ENCODE measurements around the gene TEKTIP1.
A peak's percentile ranks its signal among the peaks of the same experiment; 100 is the strongest.
"Not testable (repeated sequence)": the region's sequence is repeated elsewhere in the genome, so short reads cannot be mapped to it uniquely, and the experiment has no call there.

Gene TEKTIP1

DNA sequence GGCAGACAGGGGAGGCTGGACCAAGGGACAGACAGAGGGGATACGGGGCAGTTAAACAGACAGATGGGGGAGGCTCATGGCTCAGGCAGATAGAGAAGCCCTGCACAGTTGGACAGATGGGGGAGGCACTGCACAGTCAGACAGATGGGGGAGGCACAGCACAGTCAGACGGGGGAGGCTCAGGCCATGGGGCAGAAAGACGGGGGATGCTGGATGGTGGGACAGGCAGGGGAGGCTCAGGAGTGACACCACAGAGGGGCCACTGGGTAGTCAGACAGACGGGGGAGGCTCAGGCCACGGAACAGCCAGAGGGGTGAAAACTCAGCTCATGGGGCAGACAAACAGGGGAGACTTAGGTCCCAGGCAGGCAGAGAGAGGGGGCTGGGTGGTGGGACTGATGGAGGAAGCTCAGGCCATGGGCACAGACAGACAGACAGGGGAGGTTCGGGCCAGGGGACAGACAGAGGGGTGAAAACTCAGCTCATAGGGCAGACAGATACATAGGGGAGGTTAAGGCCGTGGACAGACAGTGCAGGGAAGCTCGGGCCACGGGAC, 17.5 kb downstream of the TEKTIP1 start:
- no peak for DNase-seq (ENCODE audit: low read depth in 3 of 3, low spot score in 1 of 3)

DNA sequence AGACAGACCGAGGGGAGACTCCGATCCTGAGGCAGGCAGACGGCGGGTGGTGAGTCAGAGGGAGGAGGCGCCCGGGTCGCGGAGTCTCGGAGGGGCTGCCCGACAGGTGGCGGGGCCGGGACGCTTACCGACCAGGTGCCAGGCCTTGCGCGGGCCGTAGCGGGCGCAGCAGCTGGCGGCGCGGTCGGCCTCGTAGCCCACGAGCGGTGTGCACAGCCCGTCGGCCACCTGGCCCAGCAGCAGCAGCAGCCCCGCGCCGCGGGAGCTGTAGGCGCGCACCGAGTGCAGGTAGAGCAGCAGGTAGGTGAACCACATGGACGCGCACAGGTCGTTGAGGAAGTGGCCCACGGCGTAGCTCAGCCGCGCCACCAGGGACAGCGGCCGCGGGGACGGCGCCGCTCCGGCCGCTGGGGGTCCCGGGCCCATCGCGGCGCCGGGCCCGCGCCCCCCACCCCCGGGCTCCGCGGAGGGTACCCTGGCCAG, 18.0 kb downstream of the TEKTIP1 start:
- DNase-seq (ENCODE audit: low read depth in 3 of 3, low spot score in 1 of 3) = peak; percentile 32 to 63 (median 35)

DNA sequence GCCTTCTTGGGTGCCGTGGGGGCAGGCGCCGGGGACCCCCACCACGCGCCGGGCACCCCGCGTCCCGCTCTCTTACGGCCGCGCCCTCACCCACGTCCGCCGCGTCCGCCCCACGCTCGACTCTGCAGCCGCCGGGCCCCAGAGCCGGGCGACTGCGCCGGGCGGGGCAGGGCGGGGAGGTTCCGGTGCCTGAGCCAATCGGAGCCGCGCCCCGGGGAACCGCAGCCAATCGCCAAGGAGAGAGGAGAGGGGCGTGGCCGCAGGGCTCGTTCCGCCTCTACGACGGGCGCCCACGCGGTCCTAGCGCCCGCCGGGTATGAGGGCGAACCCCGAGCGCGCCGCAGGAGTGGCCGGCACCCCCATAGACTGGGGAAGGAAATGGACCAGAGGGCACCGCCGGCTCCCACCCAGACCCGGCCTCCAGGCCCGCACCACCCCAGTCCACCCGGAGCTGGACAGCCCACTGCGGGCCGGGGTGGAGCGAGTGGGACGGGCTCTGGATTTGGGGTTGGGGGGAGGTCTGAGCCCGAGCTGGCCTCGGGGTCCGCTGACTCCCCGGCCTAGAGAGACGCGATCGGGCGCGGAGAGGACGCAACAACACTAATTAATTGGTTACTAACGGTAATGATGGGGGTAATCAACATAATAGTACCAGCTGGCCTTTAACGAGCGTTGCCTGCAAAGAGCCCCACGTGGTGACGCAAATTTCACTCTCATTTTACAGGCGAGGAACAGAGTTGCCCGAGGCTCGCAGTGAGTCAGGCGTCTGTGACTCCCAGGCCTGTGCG, 18.7 kb downstream of the TEKTIP1 start, which contains the start of gene MFSD12:
Gene MFSD12 (minus strand): TSS at position 126 of the 788 bp plus-strand sequence. CDS start 183 bp downstream, outside the sequence.
- DNase-seq (ENCODE audit: low read depth in 3 of 3, low spot score in 1 of 3) = peak; percentile 83 to 94 (median 85)

DNA sequence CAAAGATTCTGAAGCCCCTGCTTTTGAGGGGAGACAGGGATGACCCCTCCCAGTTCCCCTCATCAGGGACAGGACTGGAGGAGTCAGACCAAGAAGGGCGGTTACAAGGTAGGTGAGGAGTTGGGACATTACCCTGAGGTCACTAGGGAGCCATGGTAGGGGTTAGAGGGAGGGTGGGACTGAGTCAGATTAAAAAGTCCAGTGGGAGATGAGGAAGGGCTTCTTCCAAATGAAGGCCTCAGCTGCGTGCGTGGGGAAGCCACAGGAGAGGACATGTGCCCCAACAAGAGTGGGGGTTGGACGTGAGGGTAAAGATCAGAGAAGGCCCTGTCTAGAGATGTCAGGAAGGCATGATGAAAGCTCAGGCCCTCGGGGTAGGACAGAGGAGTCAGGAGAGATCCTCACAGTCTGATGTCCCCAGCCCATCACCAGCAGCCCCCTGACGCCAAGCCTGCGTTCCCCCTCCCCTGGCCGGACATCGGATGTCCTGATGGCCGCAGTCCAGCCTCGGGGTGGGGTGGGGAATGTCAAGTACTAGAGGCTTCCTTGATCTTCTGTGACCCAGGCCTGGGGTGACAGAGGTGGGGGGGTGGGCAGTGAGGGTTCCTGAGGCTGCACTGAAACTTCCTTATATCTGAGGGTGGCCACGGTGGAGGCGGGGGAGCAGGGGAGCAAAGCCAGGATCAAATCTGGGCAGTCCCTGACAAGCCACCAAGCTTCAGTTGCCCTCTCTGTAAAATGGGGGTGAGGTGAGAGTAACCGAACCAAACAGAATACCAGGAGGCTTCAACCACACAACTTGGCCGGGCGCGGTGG, 24.9 kb downstream of the TEKTIP1 start:
- no peak for DNase-seq (ENCODE audit: low read depth in 3 of 3, low spot score in 1 of 3)

DNA sequence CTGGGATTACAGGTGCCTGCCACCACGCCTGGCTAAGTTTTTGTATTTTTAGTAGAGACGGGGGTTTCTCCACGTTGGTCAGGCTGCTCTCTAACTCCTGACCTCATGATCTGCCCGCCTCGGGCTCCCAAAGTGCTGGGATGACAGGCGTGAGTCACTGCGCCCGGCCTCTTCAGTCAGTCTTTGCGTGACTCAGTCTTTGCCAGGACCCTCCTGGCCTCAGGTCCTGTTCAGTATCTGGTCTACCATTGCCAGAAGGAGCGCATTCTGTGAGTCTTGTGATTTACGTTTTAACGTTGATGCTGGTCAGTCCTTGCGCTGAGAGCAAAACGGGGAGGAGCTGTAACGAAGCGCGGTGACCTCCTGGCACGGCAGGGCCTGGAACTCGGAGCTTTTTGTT, 26.2 kb downstream of the TEKTIP1 start:
- no peak for DNase-seq (ENCODE audit: low read depth in 3 of 3, low spot score in 1 of 3)

DNA sequence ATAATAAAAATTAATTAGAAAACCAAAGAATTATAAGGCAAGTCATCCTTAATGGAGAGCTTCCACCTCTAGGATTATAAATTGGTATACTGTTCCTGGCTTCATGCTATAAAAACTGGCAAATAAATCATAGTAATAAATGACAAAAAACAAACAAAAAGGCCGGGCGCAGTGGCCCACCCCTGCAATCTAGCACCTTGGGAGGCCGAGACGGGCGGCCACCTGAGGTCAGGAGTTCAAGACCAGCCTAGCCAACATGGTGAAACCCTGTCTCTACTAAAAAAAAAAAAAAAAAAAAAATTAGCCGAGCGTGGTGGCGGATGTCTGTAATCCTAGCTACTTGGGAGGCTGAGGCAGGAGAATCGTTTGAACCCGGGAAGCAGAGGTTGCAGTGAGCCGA, 31.1 kb downstream of the TEKTIP1 start:
- DNase-seq (ENCODE audit: low read depth in 3 of 3, low spot score in 1 of 3) = not testable (repeated sequence)

DNA sequence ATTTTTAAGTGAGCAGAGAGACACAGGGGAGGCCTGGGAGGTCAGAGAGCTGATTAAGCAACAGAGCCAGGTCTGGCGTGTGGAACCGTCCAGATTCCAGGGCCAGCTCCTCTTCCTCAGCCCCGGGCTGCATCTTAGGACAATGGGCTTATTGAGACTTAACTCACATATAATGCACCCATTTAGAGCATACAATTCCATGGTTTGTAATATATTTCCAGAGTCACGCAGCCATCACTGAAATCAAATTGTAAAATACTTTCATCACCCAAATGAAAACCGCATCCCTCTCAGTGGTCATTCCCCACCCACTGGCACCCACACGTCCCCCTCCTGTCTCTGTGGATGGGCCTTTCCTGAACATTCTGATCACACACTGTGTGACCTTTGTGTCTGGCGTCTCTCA, 31.6 kb downstream of the TEKTIP1 start:
- DNase-seq (ENCODE audit: low read depth in 3 of 3, low spot score in 1 of 3) = no peak

DNA sequence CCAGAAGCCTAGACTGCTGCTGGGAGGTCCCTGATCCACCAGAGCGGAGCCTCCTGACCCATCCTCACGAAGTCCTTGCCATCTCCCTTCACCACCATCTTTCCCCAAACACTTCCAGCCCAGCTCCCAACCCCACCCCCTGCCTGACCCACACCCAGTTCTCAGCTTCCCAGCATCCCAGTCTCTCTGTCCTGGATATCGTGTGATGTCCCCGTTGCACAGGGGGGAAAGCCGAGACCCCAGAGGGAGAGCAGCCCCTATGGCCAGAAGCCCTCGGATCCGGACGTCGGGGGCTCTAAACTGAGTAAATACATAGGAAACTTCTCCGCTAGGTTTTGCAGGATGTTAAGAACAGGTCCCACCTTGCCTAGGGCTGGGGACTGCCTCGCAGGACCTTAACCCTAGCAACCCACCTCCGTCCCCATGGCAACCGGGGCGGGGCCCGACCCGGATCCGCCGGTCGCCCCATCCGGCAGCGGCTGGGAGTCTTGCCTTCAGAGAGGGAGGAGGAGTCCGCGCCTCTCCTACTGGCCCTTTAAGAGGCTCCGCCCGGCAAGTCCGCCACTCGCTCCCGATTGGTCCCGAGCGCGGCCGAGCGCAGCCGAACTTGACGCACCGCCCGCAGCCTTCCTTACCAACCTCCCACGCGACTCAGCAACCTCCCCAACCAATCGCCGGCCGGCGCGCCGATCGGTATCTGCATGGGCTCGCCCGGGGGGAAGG, 33.3 kb downstream of the TEKTIP1 start:
- peak; percentile 97 to 98 (median 98) for DNase-seq (ENCODE audit: low read depth in 3 of 3, low spot score in 1 of 3)

DNA sequence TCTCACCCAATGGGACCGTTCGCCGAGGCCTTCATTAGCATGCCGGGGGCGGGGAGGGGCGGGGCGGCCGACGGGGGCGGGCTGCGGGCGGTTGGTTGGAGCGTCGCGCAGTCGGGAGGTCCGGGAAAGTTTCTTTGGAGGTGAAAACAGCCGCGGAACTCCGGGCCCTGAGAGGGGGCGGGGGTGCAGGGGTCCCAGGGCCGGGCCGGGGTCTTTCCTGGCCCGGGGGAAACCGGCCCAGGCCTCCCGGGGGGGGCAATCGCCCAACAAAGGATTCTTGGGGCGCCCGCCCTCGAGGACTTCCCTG, 33.8 kb downstream of the TEKTIP1 start, which contains the start of gene HMG20B:
Gene HMG20B (plus strand): TSS at position 90 of the 307 bp plus-strand sequence. CDS start 366 bp downstream, outside the sequence.
- no peak for DNase-seq (ENCODE audit: low read depth in 3 of 3, low spot score in 1 of 3)

DNA sequence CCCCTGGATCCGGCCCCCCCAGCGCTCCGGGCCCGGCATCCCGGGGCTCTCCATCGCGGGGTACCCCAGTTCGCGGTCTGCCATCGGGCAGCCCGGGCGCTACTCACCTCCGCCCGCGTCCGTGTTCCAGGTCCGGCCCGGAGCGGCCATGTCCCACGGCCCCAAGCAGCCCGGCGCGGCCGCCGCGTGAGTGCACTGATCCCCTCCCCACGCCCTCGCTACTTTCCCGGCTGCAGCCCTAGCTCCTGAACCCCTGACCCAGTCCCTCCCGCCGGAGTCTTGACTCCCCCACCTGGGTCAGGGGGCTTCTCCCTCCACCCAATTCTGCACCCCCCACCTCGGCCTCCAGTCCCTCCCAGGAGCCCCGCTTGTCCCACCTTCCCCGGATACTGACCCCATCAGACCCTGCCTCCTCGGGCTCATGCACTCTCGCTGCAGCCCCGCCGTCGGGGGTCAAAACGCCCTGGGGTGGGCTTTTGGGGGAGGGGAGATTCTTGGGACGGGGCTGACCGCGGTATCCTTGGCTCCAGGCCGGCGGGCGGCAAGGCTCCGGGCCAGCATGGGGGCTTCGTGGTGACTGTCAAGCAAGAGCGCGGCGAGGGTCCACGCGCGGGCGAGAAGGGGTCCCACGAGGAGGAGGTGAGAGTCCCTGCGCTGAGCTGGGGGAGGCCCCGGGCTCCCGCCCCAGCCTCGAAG, 34.3 kb downstream of the TEKTIP1 start:
- DNase-seq (ENCODE audit: low read depth in 3 of 3, low spot score in 1 of 3) = no peak

DNA sequence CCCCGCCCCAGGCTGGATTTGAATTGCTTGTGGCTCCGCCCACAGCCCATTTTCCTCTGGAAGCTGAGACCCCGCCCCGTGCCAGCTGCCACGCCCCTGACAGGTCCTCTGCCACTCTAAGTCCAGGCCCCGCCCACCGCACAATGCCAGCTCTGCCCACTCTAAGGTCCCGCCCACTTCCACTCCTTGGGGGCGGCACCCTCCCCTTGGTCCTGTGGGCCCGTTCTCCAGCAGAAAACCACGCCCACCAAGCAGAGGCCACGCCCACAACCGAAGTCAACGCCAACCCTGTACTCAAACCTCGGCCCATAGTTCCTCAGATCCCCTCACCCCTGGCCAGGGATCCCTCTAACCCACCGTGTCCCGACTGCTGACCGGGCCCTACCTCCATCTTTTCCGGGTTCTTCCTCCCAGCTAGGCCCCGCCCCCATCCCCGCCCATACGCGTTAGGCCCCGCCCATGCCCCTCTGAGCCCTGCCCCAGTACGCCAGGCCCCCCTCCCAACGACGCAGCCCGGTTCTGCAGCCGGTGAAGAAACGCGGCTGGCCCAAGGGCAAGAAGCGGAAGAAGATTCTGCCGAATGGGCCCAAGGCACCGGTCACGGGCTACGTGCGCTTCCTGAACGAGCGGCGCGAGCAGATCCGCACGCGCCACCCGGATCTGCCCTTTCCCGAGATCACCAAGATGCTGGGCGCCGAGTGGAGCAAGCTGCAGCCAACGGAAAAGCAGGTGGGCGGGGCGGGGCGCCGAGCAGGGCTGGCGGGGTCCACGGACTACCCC, 35.1 kb downstream of the TEKTIP1 start:
- DNase-seq (ENCODE audit: low read depth in 3 of 3, low spot score in 1 of 3) = peak; percentile 37 to 69 (median 49)

DNA sequence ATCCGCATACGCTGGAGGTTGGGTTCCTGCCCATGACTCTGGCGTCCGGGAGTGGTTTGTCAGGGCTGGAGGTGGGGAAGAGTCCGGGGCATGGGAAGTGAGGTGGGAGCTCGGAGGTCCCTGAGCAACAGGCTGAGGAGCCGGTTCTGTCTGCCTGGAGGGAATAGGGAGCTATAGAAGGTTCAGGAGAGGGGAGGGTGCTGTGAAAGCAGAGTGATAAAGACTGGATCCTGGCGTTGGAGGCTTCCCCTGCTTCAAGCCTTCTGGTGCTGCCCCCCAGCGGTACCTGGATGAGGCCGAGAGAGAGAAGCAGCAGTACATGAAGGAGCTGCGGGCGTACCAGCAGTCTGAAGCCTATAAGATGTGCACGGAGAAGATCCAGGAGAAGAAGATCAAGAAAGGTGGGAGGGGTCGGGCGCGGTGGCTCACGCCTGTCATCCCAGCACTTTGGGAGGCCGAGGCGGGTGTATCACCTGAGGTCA, 36.3 kb downstream of the TEKTIP1 start:
- DNase-seq (ENCODE audit: low read depth in 3 of 3, low spot score in 1 of 3) = no peak

DNA sequence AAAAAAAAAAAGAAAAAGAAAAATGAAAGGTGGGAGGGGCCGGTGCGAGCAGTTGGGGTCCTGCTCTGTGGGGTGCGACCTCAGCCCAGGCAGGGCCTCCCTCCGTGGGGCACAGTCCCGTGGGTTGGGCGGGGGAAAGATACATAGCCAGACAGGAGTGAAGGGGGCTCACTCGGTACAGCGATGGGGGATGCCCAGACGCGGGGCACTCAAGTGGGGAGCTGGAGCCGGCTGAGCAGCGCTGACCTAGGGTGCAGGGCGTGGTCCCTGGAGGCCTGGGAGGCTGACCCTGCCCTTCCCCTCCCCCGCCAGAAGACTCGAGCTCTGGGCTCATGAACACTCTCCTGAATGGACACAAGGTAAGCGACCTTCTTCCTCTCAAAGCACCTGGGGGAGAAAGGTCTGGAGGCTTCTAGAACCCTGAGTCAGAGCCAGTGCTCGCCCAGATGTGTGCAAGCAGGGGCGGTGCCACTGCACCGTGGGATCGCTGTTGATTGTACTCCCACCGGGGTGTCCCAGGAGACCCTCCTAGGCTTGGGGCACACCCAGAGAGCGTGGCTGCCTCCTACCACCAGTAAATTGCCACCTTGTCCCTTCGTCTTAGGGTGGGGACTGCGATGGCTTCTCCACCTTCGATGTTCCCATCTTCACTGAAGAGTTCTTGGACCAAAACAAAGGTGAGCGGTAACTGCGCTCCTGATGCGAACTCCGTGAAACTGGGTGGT, 37.1 kb downstream of the TEKTIP1 start:
- no peak for DNase-seq (ENCODE audit: low read depth in 3 of 3, low spot score in 1 of 3)

DNA sequence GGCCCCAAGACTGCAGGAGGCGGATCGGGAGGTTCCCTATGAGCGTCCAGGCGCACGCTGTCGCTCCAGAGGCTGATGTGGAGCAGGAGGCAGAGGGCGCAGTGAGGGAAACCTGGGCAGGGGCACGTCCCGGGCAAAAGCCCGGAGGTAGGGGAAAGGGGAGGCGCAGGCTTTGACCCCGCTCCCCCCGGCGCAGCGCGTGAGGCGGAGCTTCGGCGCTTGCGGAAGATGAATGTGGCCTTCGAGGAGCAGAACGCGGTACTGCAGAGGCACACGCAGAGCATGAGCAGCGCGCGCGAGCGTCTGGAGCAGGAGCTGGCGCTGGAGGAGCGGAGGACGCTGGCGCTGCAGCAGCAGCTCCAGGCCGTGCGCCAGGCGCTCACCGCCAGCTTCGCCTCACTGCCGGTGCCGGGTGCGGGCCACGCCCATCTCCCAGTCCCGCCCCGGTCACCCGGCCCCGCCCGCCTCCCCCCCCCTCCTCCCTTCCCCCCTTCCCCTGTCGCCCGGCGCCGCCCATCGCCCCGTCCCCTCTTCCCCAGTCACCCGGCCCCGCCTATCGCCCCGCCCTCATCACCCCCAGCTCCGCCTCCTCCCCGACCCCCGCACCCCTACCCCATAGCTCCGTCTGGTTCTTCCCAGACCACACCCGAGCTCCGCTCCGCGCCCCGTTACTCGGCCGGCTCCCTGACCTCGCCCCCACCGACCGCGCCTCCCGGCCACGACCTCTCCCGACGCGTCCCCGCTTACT, 37.9 kb downstream of the TEKTIP1 start:
- DNase-seq (ENCODE audit: low read depth in 3 of 3, low spot score in 1 of 3) = no peak

DNA sequence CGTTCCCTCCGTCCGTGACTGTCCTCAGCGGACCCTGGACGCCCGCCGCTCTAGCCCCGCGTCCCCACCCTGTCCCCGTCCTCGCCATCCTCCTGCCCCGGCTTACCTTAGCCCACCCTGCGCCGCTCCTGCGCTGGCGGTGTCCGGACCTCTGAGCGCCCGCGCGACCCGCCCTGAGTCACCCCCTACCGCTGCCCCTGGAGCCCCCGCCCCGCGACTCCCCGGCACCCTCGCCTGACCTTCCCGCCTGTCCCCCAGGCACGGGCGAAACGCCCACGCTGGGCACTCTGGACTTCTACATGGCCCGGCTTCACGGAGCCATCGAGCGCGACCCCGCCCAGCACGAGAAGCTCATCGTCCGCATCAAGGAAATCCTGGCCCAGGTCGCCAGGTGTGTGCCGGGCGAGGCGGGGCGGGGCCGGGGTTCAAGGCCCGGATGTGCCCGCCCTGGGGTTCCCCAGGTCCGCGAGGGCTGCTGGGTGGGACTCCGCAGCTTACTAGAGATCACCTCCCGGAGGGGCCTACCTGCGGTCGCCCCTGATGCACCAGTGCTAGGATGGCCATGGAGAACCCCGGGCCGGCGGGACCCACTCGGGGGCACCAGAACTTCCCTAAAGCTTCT, 38.9 kb downstream of the TEKTIP1 start:
- no peak for DNase-seq (ENCODE audit: low read depth in 3 of 3, low spot score in 1 of 3)

DNA sequence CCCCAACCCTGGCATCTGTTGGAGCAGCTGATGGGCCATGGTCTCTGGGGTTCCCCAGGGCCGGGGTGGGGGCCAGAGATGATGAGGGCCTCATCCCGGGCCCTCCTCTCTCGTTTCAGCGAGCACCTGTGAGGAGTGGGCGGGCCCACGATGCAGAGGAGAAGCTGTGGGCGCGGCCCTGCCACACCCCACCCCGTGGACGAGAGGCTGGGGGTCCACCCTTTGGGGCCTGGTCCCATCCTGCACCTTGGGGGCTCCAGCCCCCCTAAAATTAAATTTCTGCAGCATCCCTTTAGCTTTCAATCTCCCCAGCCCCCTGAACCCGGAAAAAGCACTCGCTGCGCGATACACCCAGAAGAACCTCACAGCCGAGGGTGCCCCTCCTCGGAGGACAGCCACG, 39.4 kb downstream of the TEKTIP1 start:
- no peak for DNase-seq (ENCODE audit: low read depth in 3 of 3, low spot score in 1 of 3)

DNA sequence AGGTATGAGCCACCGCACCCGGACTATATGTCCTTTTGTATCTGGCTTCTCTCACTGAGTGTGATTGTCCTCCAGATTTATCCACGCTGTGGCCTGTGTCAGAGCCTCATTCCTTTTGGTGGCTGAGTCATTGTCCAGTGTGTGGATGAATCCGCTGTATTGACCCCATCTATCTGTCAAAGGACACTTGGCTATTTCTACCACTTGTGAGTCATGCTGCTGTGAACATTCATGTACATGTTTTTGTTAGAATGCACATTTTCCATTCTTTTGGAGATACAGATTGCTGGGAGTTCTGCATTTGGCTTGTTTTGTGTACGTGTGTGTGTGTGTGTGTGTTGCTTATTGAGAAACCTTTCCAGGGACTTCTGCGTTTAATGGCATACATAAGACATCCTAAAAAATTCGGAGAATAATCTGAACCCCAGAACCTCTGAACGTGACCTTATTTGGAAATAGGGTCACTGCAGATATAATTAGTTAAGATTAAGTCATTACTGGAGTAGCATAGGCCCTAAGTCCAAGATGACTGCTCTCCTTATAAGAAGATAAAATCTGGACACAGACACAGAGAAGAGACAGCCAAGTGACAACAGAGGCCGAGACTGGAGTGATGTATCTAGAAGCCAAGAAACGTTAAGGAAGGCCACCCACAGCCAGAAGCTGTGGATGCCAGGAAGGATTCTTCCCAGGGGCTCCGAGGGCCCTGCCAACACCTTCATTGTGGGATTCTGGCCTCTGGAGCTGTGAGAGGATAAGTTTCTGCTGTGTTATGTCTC, 41.4 kb downstream of the TEKTIP1 start:
- no peak for DNase-seq (ENCODE audit: low read depth in 3 of 3, low spot score in 1 of 3)

All from stimulated activated CD4-positive, alpha-beta T cell treated with anti-CD3 and anti-CD28 coated beads, TNF-alpha, amount 100 ng/mL, for 1 hour (primary cell).